ENCODE measurements around the gene ANTKMT.

- TF ChIP-seq CTCF (IDR thresholded peaks at IDR 0.05; ENCODE audit: extremely low read depth in 1 of 2, insufficient read depth in 1 of 2, low read depth in 1 of 2, low read length in 2 of 2): no peak
- no peak for TF ChIP-seq POLR2AphosphoS5 (IDR thresholded peaks at IDR 0.05; ENCODE audit: insufficient read depth, low read depth, low read length)
- no peak for TF ChIP-seq POLR2A (IDR thresholded peaks at IDR 0.05; ENCODE audit: low read depth, low read length)
- no peak for TF ChIP-seq EZH2 (IDR thresholded peaks at IDR 0.05; ENCODE audit: borderline replicate concordance, low read depth, low read length, severe bottlenecking)
- TF ChIP-seq JUN (IDR thresholded peaks at IDR 0.05; ENCODE audit: borderline replicate concordance, insufficient read depth, insufficient read length, low read depth): no peak
- no peak for TF ChIP-seq MAX (IDR thresholded peaks at IDR 0.05; ENCODE audit: insufficient read depth, insufficient read length)
- no peak for TF ChIP-seq GATA2 (IDR thresholded peaks at IDR 0.05; ENCODE audit: insufficient read depth, insufficient read length, low read depth, low read length)
- TF ChIP-seq MYC (IDR thresholded peaks at IDR 0.05; ENCODE audit: low read depth, low read length): no peak
Observed at GRCh38 chr16:677316-678190, 43.4 kb upstream of the ANTKMT start.

All from endothelial cell of umbilical vein (primary cell).